SU-DHL-6 (cell line): ENCODE measurements around the gene DNMT3A.

ENCODE experiments used
- EZH2phosphoT487 ChIP-seq: fragments of 200-600 bp; sonication (generic), shearing (Covaris generic); conservative IDR thresholded peaks from 2 replicates; pipeline ENCODE4 v1.6.1; 2018; ENCODE audit warnings: mild to moderate bottlenecking, antibody characterized with exemption, low read length, moderate library complexity, mixed read lengths
- TF ChIP-seq, protein P1 (sequence below): fragments of 200-600 bp; sonication (generic); IDR thresholded peaks from one replicate; pipeline ENCODE4 v1.5.1; 2017; ENCODE audit warnings: antibody characterized with exemption, mild to moderate bottlenecking, low read length, moderate library complexity; ENCODE audit not compliant: insufficient read depth, poor library complexity, severe bottlenecking

DNA sequence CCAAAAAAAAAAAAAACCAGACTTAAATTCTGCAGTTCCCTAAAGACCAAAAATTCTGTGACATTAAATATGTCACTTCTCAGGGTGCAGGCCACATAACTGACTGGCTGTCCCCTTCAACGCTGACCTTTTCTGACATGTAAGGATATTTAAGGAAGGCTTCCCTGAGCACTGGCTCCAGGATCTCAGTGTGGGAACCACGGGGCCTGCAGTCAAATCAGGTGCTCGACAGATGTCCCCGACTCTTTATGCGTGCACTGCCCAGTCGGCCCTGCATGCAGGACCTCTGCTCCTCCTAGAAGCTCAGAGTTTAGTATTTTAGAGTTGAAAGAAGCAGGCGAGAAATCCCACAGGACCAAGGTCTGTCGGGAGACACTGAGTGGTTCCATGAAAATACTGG, 104.0 kb downstream of the DNMT3A start:
- no peak for TF ChIP-seq EZH2phosphoT487
- TF ChIP-seq, protein P1, sequence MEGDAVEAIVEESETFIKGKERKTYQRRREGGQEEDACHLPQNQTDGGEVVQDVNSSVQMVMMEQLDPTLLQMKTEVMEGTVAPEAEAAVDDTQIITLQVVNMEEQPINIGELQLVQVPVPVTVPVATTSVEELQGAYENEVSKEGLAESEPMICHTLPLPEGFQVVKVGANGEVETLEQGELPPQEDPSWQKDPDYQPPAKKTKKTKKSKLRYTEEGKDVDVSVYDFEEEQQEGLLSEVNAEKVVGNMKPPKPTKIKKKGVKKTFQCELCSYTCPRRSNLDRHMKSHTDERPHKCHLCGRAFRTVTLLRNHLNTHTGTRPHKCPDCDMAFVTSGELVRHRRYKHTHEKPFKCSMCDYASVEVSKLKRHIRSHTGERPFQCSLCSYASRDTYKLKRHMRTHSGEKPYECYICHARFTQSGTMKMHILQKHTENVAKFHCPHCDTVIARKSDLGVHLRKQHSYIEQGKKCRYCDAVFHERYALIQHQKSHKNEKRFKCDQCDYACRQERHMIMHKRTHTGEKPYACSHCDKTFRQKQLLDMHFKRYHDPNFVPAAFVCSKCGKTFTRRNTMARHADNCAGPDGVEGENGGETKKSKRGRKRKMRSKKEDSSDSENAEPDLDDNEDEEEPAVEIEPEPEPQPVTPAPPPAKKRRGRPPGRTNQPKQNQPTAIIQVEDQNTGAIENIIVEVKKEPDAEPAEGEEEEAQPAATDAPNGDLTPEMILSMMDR, result no peak
